Esophagus muscularis mucosa (tissue), 4 donors: Measurements from ENCODE around the gene INPP5A. TPM values are rescaled to one million over a fixed set of nuclear protein-coding genes. Genes with fewer than 3 reads are reported as not detected.

Source experiments
- DNase-seq: peaks from one replicate; pipeline ENCODE4 v3.0.0-alpha.2; 2017; ENCODE audit errors: extremely low spot score
- H3K27ac ChIP-seq, 4 donors: fragments of 200-600 bp; sonication (generic); replicated peaks in 1 of 4; 1 replicate in 3 of 4; 2 replicates in 1 of 4; pipeline ENCODE4 v1.5.1; 2016 to 2019; ENCODE audit warnings: mild to moderate bottlenecking in 1 of 4
- H3K27me3 ChIP-seq, 4 donors: fragments of 200-600 bp; sonication (generic); one replicate each; pipeline versions ENCODE4 v1.5.1 to v1.6.0; 2016 to 2019
- H3K36me3 ChIP-seq, 4 donors: fragments of 200-600 bp; sonication (generic); one replicate each; pipeline ENCODE4 v1.5.1; 2016 to 2019
- H3K4me1 ChIP-seq, 4 donors: fragments of 200-600 bp; sonication (generic); one replicate each; pipeline ENCODE4 v1.5.1; 2016 to 2019
- H3K4me3 ChIP-seq, 4 donors: fragments of 200-600 bp; sonication (generic); 1 replicate in 2 of 4; 2 replicates in 2 of 4; pipeline ENCODE4 v1.5.1; 2016 to 2019; ENCODE audit warnings: mild to moderate bottlenecking in 4 of 4, moderate library complexity in 1 of 4
- H3K9me3 ChIP-seq, 4 donors: fragments of 200-600 bp; sonication (generic); 1 replicate in 3 of 4; 2 replicates in 1 of 4; pipeline ENCODE4 v1.5.1; 2016 to 2019
- CTCF ChIP-seq, 3 experiments: fragments of 200-600 bp in 2 of 3; fragments of 450-650 bp in 1 of 3; sonication (generic) in 2 of 3; IDR thresholded peaks; one replicate each; pipeline ENCODE4 v1.5.1; 2017 to 2019; ENCODE audit warnings: antibody characterized with exemption in 3 of 3, mild to moderate bottlenecking in 2 of 3, moderate library complexity in 1 of 3
- EP300 ChIP-seq: sonication (generic); formaldehyde crosslinking; IDR thresholded peaks from one replicate; pipeline ENCODE4 v1.6.1; 2017; ENCODE audit warnings: antibody characterized with exemption
- POLR2A ChIP-seq: fragments of 450-650 bp; IDR thresholded peaks from one replicate; pipeline ENCODE4 v1.6.1; 2017; ENCODE audit warnings: antibody characterized with exemption, moderate library complexity, mild to moderate bottlenecking, low read depth
- POLR2AphosphoS5 ChIP-seq, 2 donors: sonication (generic); formaldehyde crosslinking; IDR thresholded peaks; one replicate each; pipeline ENCODE4 v1.6.1; 2017; ENCODE audit warnings: antibody characterized with exemption in 2 of 2
- WGBS: methylation state at CpG from one replicate; pipeline ENCODE4 v1.1.5; 2018; 5-methylcytosine and 5-hydroxymethylcytosine counted together
- intact Hi-C: fragments of 100-400 bp; cut with DNase I; formaldehyde crosslinking; loops from one replicate; pipeline ENCODE4 v1.15.1; 2023
- total RNA-seq, 4 donors: library from RNA; depleted of rRNA; stranded (reverse); fragments of >200 nt; gene quantifications; one replicate each; pipeline versions ENCODE4 v1.1.0 to v1.2.1, GENCODE V29; 2016

INPP5A gene
- total RNA-seq, 4 donors from 2014 or later: 234 to 301 (median 245) TPM

GRCh38 chr10:132806110-132806509 lies 268.5 kb downstream of the INPP5A start:
- intact Hi-C loops: no loop called here
- Histone ChIP-seq H3K27ac (no peak overlapping the region), H3K4me1 (no peaks in the 10 kb centered on the region), H3K27me3 (peaks cover 0 to 32% (median 0%) of the 10 kb centered on the region in 4 donors), H3K9me3 (peaks cover 0 to 9% (median 7%) of the 10 kb centered on the region in 4 donors), H3K4me3 (no peak overlapping the region), H3K36me3 (no peaks in the 10 kb centered on the region)
- no peak for TF ChIP-seq POLR2A
- no peak for TF ChIP-seq CTCF (IDR thresholded peaks at IDR 0.05)
- no peak for TF ChIP-seq EP300
- no peak for TF ChIP-seq POLR2AphosphoS5 (IDR thresholded peaks at IDR 0.05)
- WGBS: 46% methylated on average over 7 of the region's 7 CpGs
- no peak for DNase-seq

- intact Hi-C loops: no loop called here
- 83% methylated on average over 25 of the region's 25 CpGs for WGBS
These were observed 269.0 kb downstream of the INPP5A start for GRCh38 chr10:132806561-132807003.

GRCh38 chr10:132807621-132808049 lies 270.0 kb downstream of the INPP5A start:
- 87% methylated on average over 7 of the region's 27 CpGs for WGBS
- Histone ChIP-seq H3K27me3 (peaks cover 0 to 40% (median 0%) of the 10 kb centered on the region in 4 donors), H3K4me1 (no peaks in the 10 kb centered on the region), H3K9me3 (no peaks in the 10 kb centered on the region), H3K4me3 (no peak overlapping the region), H3K36me3 (no peaks in the 10 kb centered on the region), H3K27ac (no peak overlapping the region)
- DNase-seq: no peak
- TF ChIP-seq EP300 (no peak), POLR2A (no peak), POLR2AphosphoS5 (IDR thresholded peaks at IDR 0.05) (no peak), CTCF (IDR thresholded peaks at IDR 0.05) (no peak)
- intact Hi-C loops: no loop called here

More at GRCh38 chr10:132806561-132807003, 269.0 kb downstream of the INPP5A start:
- Histone ChIP-seq H3K4me3 (no peak overlapping the region), H3K4me1 (no peaks in the 10 kb centered on the region), H3K27ac (no peak overlapping the region), H3K27me3 (peaks cover 0 to 35% (median 0%) of the 10 kb centered on the region in 4 donors), H3K9me3 (peaks cover 0 to 6% (median 6%) of the 10 kb centered on the region in 4 donors), H3K36me3 (no peaks in the 10 kb centered on the region)
- DNase-seq: no peak
- TF ChIP-seq POLR2A (no peak), POLR2AphosphoS5 (IDR thresholded peaks at IDR 0.05) (no peak), CTCF (IDR thresholded peaks at IDR 0.05) (no peak), EP300 (no peak)

GRCh38 chr10:132808383-132809231 lies 271.0 kb downstream of the INPP5A start:
- TF ChIP-seq CTCF (IDR thresholded peaks at IDR 0.05) (no peak), POLR2AphosphoS5 (IDR thresholded peaks at IDR 0.05) (no peak), EP300 (no peak), POLR2A (no peak)
- no peak for DNase-seq
- H3K9me3 ChIP-seq: no peaks in the 10 kb centered on the region
- H3K36me3 ChIP-seq: no peaks in the 10 kb centered on the region
- no peak overlapping the region for H3K4me3 ChIP-seq
- intact Hi-C loops: no loop called here
- WGBS: 56% methylated on average over 25 of the region's 42 CpGs
- H3K27me3 ChIP-seq: peaks cover 0 to 50% (median 0%) of the 10 kb centered on the region in 4 donors
- no peak overlapping the region for H3K27ac ChIP-seq
- no peaks in the 10 kb centered on the region for H3K4me1 ChIP-seq
